OCI-LY7 (cell line): ENCODE results near the gene C3orf85.

Source experiments
- EZH2phosphoT487 ChIP-seq: fragments of 200-600 bp; sonication (generic); IDR thresholded peaks from 2 replicates; pipeline ENCODE4 v1.6.1; 2018; ENCODE audit warnings: low read depth, borderline replicate concordance, mild to moderate bottlenecking, mixed run types, antibody characterized with exemption, low read length, moderate library complexity, mixed read lengths
- TF ChIP-seq, protein P1 (sequence below): fragments of 200-600 bp; sonication (generic); conservative IDR thresholded peaks from 2 replicates; pipeline ENCODE4 v1.5.1; 2014; ENCODE audit warnings: mild to moderate bottlenecking, antibody characterized with exemption, low read length, moderate library complexity, mixed read lengths

DNA sequence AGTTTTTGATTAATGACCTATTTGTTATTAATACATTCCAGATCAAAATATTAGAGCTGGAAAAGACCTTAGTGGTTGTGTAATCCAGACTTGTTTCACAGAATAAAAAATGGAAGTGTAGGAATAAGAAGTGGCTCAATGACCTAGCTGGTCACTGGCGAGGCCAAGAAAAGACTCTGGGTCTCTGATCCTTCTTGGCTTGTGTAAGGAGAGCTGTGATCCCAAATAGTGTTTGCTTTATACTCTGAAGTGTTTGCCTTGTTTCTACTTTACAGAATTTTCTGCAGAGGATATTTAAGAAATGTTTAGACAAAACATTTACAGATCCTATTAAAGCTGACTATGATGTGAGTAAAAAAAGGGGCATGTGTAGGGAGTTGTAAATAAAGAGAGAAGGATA is 7.1 kb downstream of the C3orf85 start:
- TF ChIP-seq, protein P1, sequence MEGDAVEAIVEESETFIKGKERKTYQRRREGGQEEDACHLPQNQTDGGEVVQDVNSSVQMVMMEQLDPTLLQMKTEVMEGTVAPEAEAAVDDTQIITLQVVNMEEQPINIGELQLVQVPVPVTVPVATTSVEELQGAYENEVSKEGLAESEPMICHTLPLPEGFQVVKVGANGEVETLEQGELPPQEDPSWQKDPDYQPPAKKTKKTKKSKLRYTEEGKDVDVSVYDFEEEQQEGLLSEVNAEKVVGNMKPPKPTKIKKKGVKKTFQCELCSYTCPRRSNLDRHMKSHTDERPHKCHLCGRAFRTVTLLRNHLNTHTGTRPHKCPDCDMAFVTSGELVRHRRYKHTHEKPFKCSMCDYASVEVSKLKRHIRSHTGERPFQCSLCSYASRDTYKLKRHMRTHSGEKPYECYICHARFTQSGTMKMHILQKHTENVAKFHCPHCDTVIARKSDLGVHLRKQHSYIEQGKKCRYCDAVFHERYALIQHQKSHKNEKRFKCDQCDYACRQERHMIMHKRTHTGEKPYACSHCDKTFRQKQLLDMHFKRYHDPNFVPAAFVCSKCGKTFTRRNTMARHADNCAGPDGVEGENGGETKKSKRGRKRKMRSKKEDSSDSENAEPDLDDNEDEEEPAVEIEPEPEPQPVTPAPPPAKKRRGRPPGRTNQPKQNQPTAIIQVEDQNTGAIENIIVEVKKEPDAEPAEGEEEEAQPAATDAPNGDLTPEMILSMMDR: no peak
- no peak for TF ChIP-seq EZH2phosphoT487
